Epithelial cell of esophagus (primary cell): ENCODE data around the gene COL15A1.

Source experiments
- DNase-seq: peaks from one replicate; pipeline ENCODE4 v3.0.0; 2010; ENCODE audit warnings: low read depth
- H3K4me3 ChIP-seq: 2 replicates; pipeline ENCODE4 v1.5.1; 2011; ENCODE audit warnings: mild to moderate bottlenecking, low read length, control low read depth
- CTCF ChIP-seq: IDR thresholded peaks from 2 replicates; pipeline ENCODE4 v1.5.1; 2011; ENCODE audit warnings: low read depth, mild to moderate bottlenecking, low read length, control low read depth, inconsistent platforms; ENCODE audit not compliant: insufficient read depth; ENCODE audit errors: missing control alignments

Gene COL15A1

GRCh38 chr9:99118782-99119466, 175.2 kb downstream of the COL15A1 start:
- TF ChIP-seq CTCF, result no peak
- no peak for DNase-seq
- no peak overlapping the region for H3K4me3 ChIP-seq

- DNase-seq, result no peak
- no peak overlapping the region for H3K4me3 ChIP-seq
- no peak for TF ChIP-seq CTCF
Measured at GRCh38 chr9:99119976-99120655, 176.4 kb downstream of the COL15A1 start.
